GM12865 (cell line): ENCODE data around the gene PDE11A.
A peak's percentile ranks its signal among the peaks of the same experiment; 100 is the strongest.

ENCODE experiments used
- DNase-seq: peaks from one replicate; pipeline ENCODE4 v3.0.0; 2010; ENCODE audit warnings: low read depth
- H3K4me3 ChIP-seq: 2 replicates; pipeline ENCODE4 v1.5.1; 2011; ENCODE audit warnings: mild to moderate bottlenecking, low read depth, low read length, control low read depth
- CTCF ChIP-seq: IDR thresholded peaks from 2 replicates; pipeline ENCODE4 v1.5.1; 2011; ENCODE audit warnings: low read length, control low read depth, low read depth, inconsistent platforms; ENCODE audit not compliant: insufficient read depth; ENCODE audit errors: missing control alignments

The PDE11A gene

DNA sequence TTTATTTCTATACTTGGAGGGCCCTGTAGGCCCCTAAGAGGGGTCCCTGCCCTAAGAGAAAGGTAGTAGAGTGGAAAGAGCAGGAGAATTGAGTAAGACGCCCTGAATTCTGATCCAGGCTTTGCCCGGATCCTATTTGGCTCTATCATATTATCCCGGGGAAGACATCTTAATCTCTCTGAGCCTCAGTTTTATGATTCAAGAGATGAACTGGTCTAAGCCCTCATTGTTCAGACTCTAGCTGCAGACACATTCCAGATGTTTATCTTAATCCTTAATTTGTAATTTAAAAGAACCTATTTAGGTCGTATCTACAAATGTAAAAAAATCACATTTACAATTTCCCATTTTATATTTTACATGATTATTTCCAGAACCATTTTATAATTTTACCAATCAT is 459.9 kb downstream of the PDE11A start:
- no peak for DNase-seq
- TF ChIP-seq CTCF, result no peak
- H3K4me3 ChIP-seq, result no peak overlapping the region

DNA sequence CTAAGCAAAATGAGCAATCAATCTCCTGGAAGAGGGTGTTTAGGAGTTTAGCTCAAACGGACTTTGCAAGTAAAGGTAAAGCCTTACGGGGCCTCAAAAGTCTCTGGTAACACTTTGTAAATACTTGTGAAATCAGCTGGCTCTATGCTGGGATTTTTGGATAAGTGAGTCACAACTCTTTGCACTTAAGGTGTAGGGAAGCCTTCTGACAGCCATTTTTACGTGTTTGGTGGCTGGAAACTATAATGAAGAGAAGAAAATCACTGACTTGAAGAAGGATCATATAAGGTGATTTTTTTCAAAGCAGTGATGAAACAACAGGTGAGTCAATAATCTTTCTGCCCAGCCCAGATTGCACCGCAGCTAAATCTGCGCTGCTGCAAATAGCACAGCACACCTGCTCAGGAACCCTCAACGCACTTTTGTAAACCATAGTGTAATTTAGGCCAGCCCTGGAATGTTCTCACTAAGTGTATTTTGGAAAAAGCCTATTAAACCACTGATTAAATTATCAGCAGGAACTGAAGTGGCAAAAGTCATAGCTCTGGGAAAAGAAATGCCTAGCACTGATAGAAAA is 461.2 kb downstream of the PDE11A start:
- TF ChIP-seq CTCF, result no peak
- no peak overlapping the region for H3K4me3 ChIP-seq
- DNase-seq, result no peak

GRCh38 chr2:177610813-177611212 is 461.8 kb downstream of the PDE11A start:
- DNase-seq, result no peak

DNA sequence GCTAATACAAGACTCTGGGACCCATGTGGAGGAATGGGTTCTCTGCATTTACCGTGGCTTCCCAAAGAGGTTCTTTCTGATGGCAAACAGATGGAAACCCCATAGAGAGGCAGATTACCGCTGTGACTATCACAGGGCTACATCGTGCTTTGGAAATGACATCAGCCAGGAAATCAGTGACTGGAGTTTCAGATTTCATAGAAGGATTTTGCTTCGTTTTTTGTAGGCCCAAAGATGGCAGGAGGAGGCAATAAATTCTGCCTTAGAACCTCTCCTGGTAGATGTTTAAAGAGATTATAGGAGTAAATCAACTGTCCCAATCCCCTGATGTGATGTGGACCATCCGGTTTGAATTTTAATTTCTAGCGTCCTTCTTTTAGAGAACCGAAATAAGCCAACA is 465.9 kb downstream of the PDE11A start:
- no peak overlapping the region for H3K4me3 ChIP-seq
- no peak for TF ChIP-seq CTCF
- peak; percentile 9 for DNase-seq

More at GRCh38 chr2:177610813-177611212, 461.8 kb downstream of the PDE11A start:
- no peak overlapping the region for H3K4me3 ChIP-seq
- no peak for TF ChIP-seq CTCF

GRCh38 chr2:177604271-177605065 is 468.1 kb downstream of the PDE11A start:
- DNase-seq, result peak; percentile 40
- no peak overlapping the region for H3K4me3 ChIP-seq
- TF ChIP-seq CTCF, result peak; percentile 62

GRCh38 chr2:177603768-177604167 is 468.8 kb downstream of the PDE11A start:
- H3K4me3 ChIP-seq, result no peak overlapping the region
- DNase-seq, result no peak
- no peak for TF ChIP-seq CTCF

DNA sequence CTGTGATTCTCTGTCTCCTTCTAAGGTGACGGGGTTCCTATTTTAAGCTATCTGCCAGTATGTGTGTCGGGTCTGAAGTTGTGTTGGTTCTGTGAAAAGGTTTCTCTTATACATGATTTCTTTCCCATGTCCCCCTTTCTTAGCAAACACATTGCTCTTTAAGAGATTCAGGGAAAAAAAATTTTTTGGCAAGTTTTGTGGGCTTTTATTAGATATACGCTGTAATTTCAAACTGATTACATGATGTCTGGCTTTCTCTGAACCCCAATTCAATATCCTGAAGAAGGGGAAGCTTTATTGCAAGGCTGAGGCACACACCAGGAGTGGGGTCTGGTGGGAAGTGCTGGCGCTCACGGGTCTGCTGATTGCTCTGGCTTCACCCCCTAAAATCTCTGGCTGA is 469.4 kb downstream of the PDE11A start:
- no peak for TF ChIP-seq CTCF
- no peak for DNase-seq
- no peak overlapping the region for H3K4me3 ChIP-seq
